Esophagus squamous epithelium (tissue), 4 donors: ENCODE results near the gene EVA1C.

Experiments
- CTCF ChIP-seq, 6 experiments: fragments of 450-650 bp in 4 of 6; fragments of 200-600 bp in 2 of 6; sonication (generic) in 2 of 6; IDR thresholded peaks; one replicate each; pipeline ENCODE4 v1.5.1; 2016 to 2019; ENCODE audit warnings: antibody characterized with exemption in 6 of 6, mild to moderate bottlenecking in 4 of 6, moderate library complexity in 4 of 6
- POLR2A ChIP-seq, 4 donors: fragments of 450-650 bp; IDR thresholded peaks; one replicate each; pipeline ENCODE4 v1.6.1; 2017; ENCODE audit warnings: antibody characterized with exemption in 4 of 4, mild to moderate bottlenecking in 4 of 4, moderate library complexity in 3 of 4

DNA sequence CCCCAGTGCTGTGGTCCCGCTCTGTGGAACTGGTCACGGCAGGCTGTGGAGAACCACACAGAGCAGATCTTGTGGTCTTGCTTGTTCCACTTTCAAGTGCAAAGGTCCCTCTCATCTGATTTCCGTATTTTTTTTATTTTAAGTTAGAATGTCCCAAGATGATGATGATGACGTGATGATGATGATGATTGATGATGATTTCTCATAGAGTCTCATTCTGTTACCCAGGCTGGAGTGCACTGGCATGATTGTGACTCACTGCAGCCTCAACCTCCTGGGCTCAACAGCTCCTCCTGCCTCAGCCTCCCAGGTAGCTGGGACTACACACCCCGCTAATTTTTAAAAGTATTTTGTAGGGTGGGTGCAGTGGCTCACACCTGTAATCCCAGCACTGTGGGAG, 12.2 kb downstream of the EVA1C start:
- TF ChIP-seq CTCF (IDR thresholded peaks at IDR 0.05) (no peak), POLR2A (IDR thresholded peaks at IDR 0.05) (no peak)
